HepG2 (cell line): ENCODE data around the gene CCN2. TPM values are rescaled to one million over a fixed set of nuclear protein-coding genes. Genes with fewer than 3 reads are reported as not detected.

Experiments
- ATAC-seq: fragments of 200-7000 bp; cut with Tn5 transposase; 3 replicates; pipeline ENCODE4 v1.9.1; 2020; ENCODE audit warnings: mild to moderate bottlenecking, moderate library complexity
- BruUV-seq: library from RNA; stranded (reverse); fragments of 400-500 nt; replicated peaks from 2 replicates; lab custom pipeline; 2021; lab: Mats Ljungman, UMichigan
- CTCF ChIA-PET: fragments of 300-600 bp; formaldehyde crosslinking; extraction: SDS; loops from one replicate; lab custom pipeline; 2021; ENCODE audit warnings: low total read pairs, inconsistent platforms, low intra/inter-chr PET ratio; lab: Yijun Ruan, JAX
- POLR2A ChIA-PET: fragments of 350-600 bp; sonication (Branson Sonifier 250); formaldehyde crosslinking; loops from one replicate; lab custom pipeline; 2020; ENCODE audit warnings: antibody characterized with exemption, inconsistent platforms; lab: Yijun Ruan, JAX
- DNase-seq: peaks from one replicate; pipeline ENCODE4 v3.0.0-alpha.2; 2015; ENCODE audit warnings: low spot score
- FAIRE-seq: peaks from 3 replicates; lab custom pipeline; 2011; peaks lifted over from hg19 to GRCh38; lab: Jason Lieb, UNC
- H2AFZ ChIP-seq: one replicate; pipeline ENCODE4 v1.6.1; 2011; ENCODE audit warnings: low read length, inconsistent platforms
- H3K27ac ChIP-seq: fragments of 300-600 bp; 3 replicates; pipeline ENCODE4 v1.8.0; 2011; ENCODE audit warnings: mixed run types, mild to moderate bottlenecking, mixed read lengths, low read length, inconsistent platforms; ENCODE audit not compliant: insufficient read depth; ENCODE audit errors: extremely low read length
- H3K27me3 ChIP-seq, 2 experiments: fragments of 200-600 bp in 1 of 2; 2 replicates in 1 of 2; 3 replicates in 1 of 2; pipeline versions ENCODE4 v1.6.0 to v1.8.0; 2011; ENCODE audit warnings: low read length in 2 of 2, mild to moderate bottlenecking in 2 of 2, moderate library complexity in 2 of 2, inconsistent platforms in 1 of 2; ENCODE audit not compliant: insufficient read depth in 2 of 2, control insufficient read depth in 1 of 2
- H3K36me3 ChIP-seq, 2 experiments: fragments of 200-600 bp in 1 of 2; replicated peaks in 1 of 2; 2 replicates in 1 of 2; 3 replicates in 1 of 2; pipeline versions ENCODE4 v1.5.1 to v1.8.0; 2011; ENCODE audit warnings: low read length in 2 of 2, inconsistent platforms in 1 of 2; ENCODE audit not compliant: insufficient read depth in 2 of 2, control insufficient read depth in 1 of 2
- H3K4me1 ChIP-seq: 2 replicates; pipeline ENCODE4 v1.5.1; 2012; ENCODE audit warnings: low read length, inconsistent platforms; ENCODE audit not compliant: insufficient read depth
- H3K4me2 ChIP-seq: 2 replicates; pipeline ENCODE4 v1.6.0; 2011; ENCODE audit warnings: low read depth, low read length, inconsistent platforms
- H3K4me3 ChIP-seq, 3 experiments: fragments of 200-600 bp in 1 of 3; sonication (generic), shearing (Covaris generic) in 1 of 3; replicated peaks in 1 of 3; 2 replicates each; pipeline ENCODE4 v1.5.1; 2011 to 2016; ENCODE audit warnings: low read length in 3 of 3, inconsistent platforms in 2 of 3, low read depth in 2 of 3, mild to moderate bottlenecking in 2 of 3, control low read depth in 1 of 3, mixed read lengths in 1 of 3; ENCODE audit not compliant: insufficient read depth in 1 of 3
- H3K79me2 ChIP-seq: one replicate; pipeline ENCODE4 v1.6.1; 2011; ENCODE audit warnings: low read length, inconsistent platforms; ENCODE audit not compliant: insufficient read depth
- H3K9ac ChIP-seq: 2 replicates; pipeline ENCODE4 v1.6.0; 2011; ENCODE audit warnings: mild to moderate bottlenecking, low read depth, low read length, inconsistent platforms; ENCODE audit not compliant: insufficient read depth
- H3K9me3 ChIP-seq: 2 replicates; pipeline ENCODE4 v1.5.1; 2012; ENCODE audit warnings: mild to moderate bottlenecking, low read length
- H4K20me1 ChIP-seq: 2 replicates; pipeline ENCODE4 v1.6.0; 2011; ENCODE audit warnings: inconsistent platforms, mild to moderate bottlenecking, low read length, moderate library complexity; ENCODE audit not compliant: insufficient read depth
- FOXA3 ChIP-seq: IDR thresholded peaks from 2 replicates; pipeline ENCODE4 v1.6.1; 2016; ENCODE audit warnings: missing genetic modification reagents, missing compliant biosample characterization
- ISL2 ChIP-seq: sonication (generic); formaldehyde crosslinking; IDR thresholded peaks from 2 replicates; pipeline ENCODE4 v1.5.0; 2020; ENCODE audit warnings: missing genetic modification reagents
- KLF12 ChIP-seq: sonication (generic); formaldehyde crosslinking; IDR thresholded peaks from 2 replicates; pipeline ENCODE4 v1.4.0; 2020; ENCODE audit warnings: missing genetic modification reagents, borderline replicate concordance
- MEIS2 ChIP-seq: sonication (generic); formaldehyde crosslinking; IDR thresholded peaks from 2 replicates; pipeline ENCODE4 v1.9.0; 2021; ENCODE audit warnings: mild to moderate bottlenecking, missing genetic modification reagents
- MTF1 ChIP-seq: sonication (generic); formaldehyde crosslinking; IDR thresholded peaks from 2 replicates; pipeline ENCODE4 v1.5.0; 2020; ENCODE audit warnings: missing genetic modification reagents
- NKX3-1 ChIP-seq: sonication (generic); formaldehyde crosslinking; IDR thresholded peaks from 2 replicates; pipeline ENCODE4 v1.5.0; 2020; ENCODE audit warnings: missing genetic modification reagents
- NR2F1 ChIP-seq, 2 experiments: fragments of 450-650 bp in 1 of 2; formaldehyde crosslinking in 1 of 2; IDR thresholded peaks; 2 replicates each; pipeline versions ENCODE4 v1.5.0 to v1.6.1; 2016 to 2020; ENCODE audit warnings: mild to moderate bottlenecking in 1 of 2, missing compliant biosample characterization in 1 of 2, missing genetic modification reagents in 1 of 2, moderate library complexity in 1 of 2
- PAWR ChIP-seq: sonication (generic); formaldehyde crosslinking; IDR thresholded peaks from 2 replicates; pipeline ENCODE4 v1.4.0; 2020; ENCODE audit warnings: missing genetic modification reagents, mild to moderate bottlenecking, borderline replicate concordance
- SOX13 ChIP-seq, 3 experiments: fragments of 450-650 bp in 1 of 3; sonication (generic) in 1 of 3; formaldehyde crosslinking in 1 of 3; IDR thresholded peaks in 2 of 3; conservative IDR thresholded peaks in 1 of 3; 2 replicates each; pipeline versions ENCODE4 v1.5.0 to v1.6.1; 2016 to 2020; ENCODE audit warnings: antibody characterized with exemption in 1 of 3, mild to moderate bottlenecking in 1 of 3, missing compliant biosample characterization in 1 of 3, missing genetic modification reagents in 1 of 3, moderate library complexity in 1 of 3
- STAG1 ChIP-seq: sonication (generic); formaldehyde crosslinking; IDR thresholded peaks from 2 replicates; pipeline ENCODE4 v1.4.0; 2020; ENCODE audit warnings: missing genetic modification reagents
- ZMYM3 ChIP-seq: sonication (generic); formaldehyde crosslinking; IDR thresholded peaks from 2 replicates; pipeline ENCODE4 v1.5.1; 2020; ENCODE audit warnings: mild to moderate bottlenecking, missing genetic modification reagents
- ZNF263 ChIP-seq: sonication (generic); formaldehyde crosslinking; IDR thresholded peaks from 2 replicates; pipeline ENCODE4 v1.4.0; 2020; ENCODE audit warnings: missing genetic modification reagents
- ZNF644 ChIP-seq: IDR thresholded peaks from 2 replicates; pipeline ENCODE4 v1.6.1; 2016; ENCODE audit warnings: low read depth
- WGBS: methylation state at CpG from one replicate; pipeline ENCODE4 v1.1.6; 2017; ENCODE audit warnings: low lambda C conversion rate; 5-methylcytosine and 5-hydroxymethylcytosine counted together
- in situ Hi-C: cut with HindIII; loops from 2 replicates; pipeline ENCODE4 v1.10.0; 2017; ENCODE audit warnings: low pct_unique_long_range_greater_than_20kb; ENCODE audit not compliant: extremely low pct_ligation_motif_present
- intact Hi-C: fragments of 100-400 bp; cut with micrococcal nuclease; formaldehyde crosslinking; loops from one replicate; pipeline ENCODE4 v1.10.0; 2022; ENCODE audit not compliant: unreplicated experiment
- polyA plus RNA-seq, 8 experiments: library from polyadenylated mRNA; depleted of rRNA in 3 of 8; stranded (reverse) in 7 of 8; unstranded in 1 of 8; fragments of >200 nt; fragmentation: Illumina TruSeq in 4 of 8; extraction: Trizol in 4 of 8; gene quantifications; 2 replicates each; pipeline versions ENCODE4 v1.2.1 to v1.2.3, GENCODE V29; 2011 to 2016; ENCODE audit warnings: low read depth in 4 of 8, missing spikeins in 1 of 8, mixed read lengths in 1 of 8; ENCODE audit not compliant: insufficient read depth in 1 of 8
- total RNA-seq, 5 experiments: library from RNA; depleted of rRNA; stranded (reverse); fragments of >200 nt; fragmentation: Illumina TruSeq; extraction: Trizol; gene quantifications; 2 replicates each; pipeline ENCODE4 v1.2.3, GENCODE V29; 2016; ENCODE audit warnings: low read depth in 1 of 5
- TF ChIP-seq, protein P1 (sequence below): sonication (generic); formaldehyde crosslinking; IDR thresholded peaks from 2 replicates; pipeline ENCODE4 v1.5.1; 2020; ENCODE audit warnings: mild to moderate bottlenecking, missing genetic modification reagents, moderate library complexity
- TF ChIP-seq, protein P2 (sequence below): IDR thresholded peaks from 2 replicates; pipeline ENCODE4 v1.6.1; 2016; ENCODE audit warnings: mild to moderate bottlenecking
- TF ChIP-seq, protein P3 (sequence below): IDR thresholded peaks from 2 replicates; pipeline ENCODE4 v1.6.1; 2016

CCN2 gene
- total and polyA plus RNA-seq, 2 of the 13 experiments (the other 11 are each of a cell fraction or from before 2014, with no cell fraction given): 34.7 to 316 TPM

DNA sequence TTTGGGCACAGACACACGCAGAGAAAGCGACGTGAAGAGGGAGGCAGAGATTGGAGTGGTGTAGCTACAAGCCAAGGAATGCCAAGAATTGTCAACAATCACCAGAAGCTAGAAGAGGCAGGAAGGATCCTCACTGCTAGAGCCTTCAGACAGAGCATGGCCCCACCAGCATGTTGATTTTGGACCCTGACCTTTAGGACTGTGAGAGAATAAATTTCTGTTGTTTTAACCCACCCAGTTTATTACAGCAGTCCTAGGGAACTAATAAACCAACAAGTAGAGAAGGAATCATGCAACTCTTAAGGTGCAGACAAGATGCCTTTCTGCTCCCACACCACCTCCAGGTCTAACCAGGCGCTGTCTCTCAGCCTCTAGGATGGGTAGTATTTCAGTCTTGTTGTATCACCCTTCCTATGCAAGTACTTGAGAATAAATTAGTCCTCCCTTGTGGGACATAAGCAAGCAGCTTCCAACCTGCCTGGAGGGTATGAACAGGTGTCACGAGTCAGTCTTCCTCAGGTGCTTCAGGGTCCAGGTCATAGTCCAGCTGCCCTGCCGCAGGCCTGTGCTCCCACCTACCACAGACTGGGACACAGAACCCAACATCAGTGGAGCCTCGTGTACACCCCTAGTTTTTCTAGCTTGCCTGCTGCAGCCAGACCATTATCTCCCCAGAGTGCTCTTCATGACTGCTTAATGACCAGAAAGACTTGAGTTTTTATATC is 46.4 kb upstream of the CCN2 start:
- H3K27ac ChIP-seq: peak overlapping the region; percentile 29
- intact Hi-C loops: no loop called here
- H3K27me3 ChIP-seq: no peaks in the 10 kb centered on the region
- ATAC-seq (peak; percentile 83), DNase-seq (peak; percentile 37), FAIRE-seq (no peak)
- H3K9me3 ChIP-seq: peaks cover 10% of the 10 kb centered on the region
- H3K36me3 ChIP-seq: no peaks in the 10 kb centered on the region
- H4K20me1 ChIP-seq: no peaks in the 10 kb centered on the region
- no peaks in the 10 kb centered on the region for H3K79me2 ChIP-seq
- BruUV-seq: TSS peak; percentile 77
- H3K4me1 ChIP-seq: peaks cover 25% of the 10 kb centered on the region
- ChIA-PET CTCF (no interaction called here), POLR2A (interaction anchor here (1.1 to 2.9 kb wide), 8 partner anchors 9 to 48 kb away, joined by 3 to 22 read pairs (median 4); partner anchors contain the start of gene CCN2)
- no peak overlapping the region for H2AFZ ChIP-seq
- 0 out of 6 replicates have a peak overlapping the region, but pooled peaks of 1 of the 3 experiments have one; percentile 13 for H3K4me3 ChIP-seq
- H3K4me2 ChIP-seq: peak overlapping the region; percentile 52
- in situ Hi-C loops: no loop called here
- WGBS: 76% methylated on average over 5 of the region's 7 CpGs
- H3K9ac ChIP-seq: peak overlapping the region; percentile 32; the same call in 1 of the 2 replicates
- 0 out of 2 replicates have a peak, but pooled peaks have one; percentile 36 for TF ChIP-seq KLF12
- TF ChIP-seq ZMYM3 (CRISPR knock-in tag): peak; percentile 38; the same call in 1 of the 2 replicates
- TF ChIP-seq, protein P1, sequence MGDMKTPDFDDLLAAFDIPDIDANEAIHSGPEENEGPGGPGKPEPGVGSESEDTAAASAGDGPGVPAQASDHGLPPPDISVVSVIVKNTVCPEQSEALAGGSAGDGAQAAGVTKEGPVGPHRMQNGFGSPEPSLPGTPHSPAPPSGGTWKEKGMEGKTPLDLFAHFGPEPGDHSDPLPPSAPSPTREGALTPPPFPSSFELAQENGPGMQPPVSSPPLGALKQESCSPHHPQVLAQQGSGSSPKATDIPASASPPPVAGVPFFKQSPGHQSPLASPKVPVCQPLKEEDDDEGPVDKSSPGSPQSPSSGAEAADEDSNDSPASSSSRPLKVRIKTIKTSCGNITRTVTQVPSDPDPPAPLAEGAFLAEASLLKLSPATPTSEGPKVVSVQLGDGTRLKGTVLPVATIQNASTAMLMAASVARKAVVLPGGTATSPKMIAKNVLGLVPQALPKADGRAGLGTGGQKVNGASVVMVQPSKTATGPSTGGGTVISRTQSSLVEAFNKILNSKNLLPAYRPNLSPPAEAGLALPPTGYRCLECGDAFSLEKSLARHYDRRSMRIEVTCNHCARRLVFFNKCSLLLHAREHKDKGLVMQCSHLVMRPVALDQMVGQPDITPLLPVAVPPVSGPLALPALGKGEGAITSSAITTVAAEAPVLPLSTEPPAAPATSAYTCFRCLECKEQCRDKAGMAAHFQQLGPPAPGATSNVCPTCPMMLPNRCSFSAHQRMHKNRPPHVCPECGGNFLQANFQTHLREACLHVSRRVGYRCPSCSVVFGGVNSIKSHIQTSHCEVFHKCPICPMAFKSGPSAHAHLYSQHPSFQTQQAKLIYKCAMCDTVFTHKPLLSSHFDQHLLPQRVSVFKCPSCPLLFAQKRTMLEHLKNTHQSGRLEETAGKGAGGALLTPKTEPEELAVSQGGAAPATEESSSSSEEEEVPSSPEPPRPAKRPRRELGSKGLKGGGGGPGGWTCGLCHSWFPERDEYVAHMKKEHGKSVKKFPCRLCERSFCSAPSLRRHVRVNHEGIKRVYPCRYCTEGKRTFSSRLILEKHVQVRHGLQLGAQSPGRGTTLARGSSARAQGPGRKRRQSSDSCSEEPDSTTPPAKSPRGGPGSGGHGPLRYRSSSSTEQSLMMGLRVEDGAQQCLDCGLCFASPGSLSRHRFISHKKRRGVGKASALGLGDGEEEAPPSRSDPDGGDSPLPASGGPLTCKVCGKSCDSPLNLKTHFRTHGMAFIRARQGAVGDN (CRISPR knock-in tag): peak; percentile 67
- TF ChIP-seq NKX3-1 (CRISPR knock-in tag): 0 out of 2 replicates have a peak, but pooled peaks have one; percentile 33
- no peak; the same call in 1 of the 2 replicates for TF ChIP-seq ZNF644 (CRISPR knock-in tag)
- peak; percentile 50; the same call in 1 of the 2 replicates for TF ChIP-seq ZNF263 (CRISPR knock-in tag)
- 0 out of 2 replicates have a peak, but pooled peaks have one; percentile 28 for TF ChIP-seq MEIS2 (CRISPR knock-in tag)
- no peak for TF ChIP-seq PAWR (CRISPR knock-in tag)
- TF ChIP-seq STAG1: no peak
- TF ChIP-seq, protein P2, sequence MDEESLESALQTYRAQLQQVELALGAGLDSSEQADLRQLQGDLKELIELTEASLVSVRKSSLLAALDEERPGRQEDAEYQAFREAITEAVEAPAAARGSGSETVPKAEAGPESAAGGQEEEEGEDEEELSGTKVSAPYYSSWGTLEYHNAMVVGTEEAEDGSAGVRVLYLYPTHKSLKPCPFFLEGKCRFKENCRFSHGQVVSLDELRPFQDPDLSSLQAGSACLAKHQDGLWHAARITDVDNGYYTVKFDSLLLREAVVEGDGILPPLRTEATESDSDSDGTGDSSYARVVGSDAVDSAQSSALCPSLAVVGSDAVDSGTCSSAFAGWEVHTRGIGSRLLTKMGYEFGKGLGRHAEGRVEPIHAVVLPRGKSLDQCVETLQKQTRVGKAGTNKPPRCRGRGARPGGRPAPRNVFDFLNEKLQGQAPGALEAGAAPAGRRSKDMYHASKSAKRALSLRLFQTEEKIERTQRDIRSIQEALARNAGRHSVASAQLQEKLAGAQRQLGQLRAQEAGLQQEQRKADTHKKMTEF (CRISPR knock-in tag): 0 out of 2 replicates have a peak, but pooled peaks have one; percentile 19
- TF ChIP-seq, protein P3, sequence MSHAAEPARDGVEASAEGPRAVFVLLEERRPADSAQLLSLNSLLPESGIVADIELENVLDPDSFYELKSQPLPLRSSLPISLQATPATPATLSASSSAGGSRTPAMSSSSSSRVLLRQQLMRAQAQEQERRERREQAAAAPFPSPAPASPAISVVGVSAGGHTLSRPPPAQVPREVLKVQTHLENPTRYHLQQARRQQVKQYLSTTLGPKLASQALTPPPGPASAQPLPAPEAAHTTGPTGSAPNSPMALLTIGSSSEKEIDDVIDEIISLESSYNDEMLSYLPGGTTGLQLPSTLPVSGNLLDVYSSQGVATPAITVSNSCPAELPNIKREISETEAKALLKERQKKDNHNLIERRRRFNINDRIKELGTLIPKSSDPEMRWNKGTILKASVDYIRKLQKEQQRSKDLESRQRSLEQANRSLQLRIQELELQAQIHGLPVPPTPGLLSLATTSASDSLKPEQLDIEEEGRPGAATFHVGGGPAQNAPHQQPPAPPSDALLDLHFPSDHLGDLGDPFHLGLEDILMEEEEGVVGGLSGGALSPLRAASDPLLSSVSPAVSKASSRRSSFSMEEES: peak; percentile 38; the same call in 1 of the 2 replicates
- peak; percentile 11; the same call in 1 of the 2 replicates for TF ChIP-seq FOXA3 (CRISPR knock-in tag)
- TF ChIP-seq MTF1 (CRISPR knock-in tag): no peak
- 0 out of 2 replicates have a peak, but pooled peaks have one; percentile 24 for TF ChIP-seq ISL2
- no peak for TF ChIP-seq SOX13 (IDR thresholded peaks at IDR 0.05)
- peak in 1 of 2 experiments; percentile 2; a peak in 1 of 4 replicates for TF ChIP-seq SOX13 (CRISPR knock-in tag; conservative IDR thresholded peaks at IDR 0.05 in 1 of 2, IDR thresholded peaks at IDR 0.05 in 1 of 2)
- TF ChIP-seq NR2F1 (CRISPR knock-in tag; IDR thresholded peaks at IDR 0.05): 0 out of 4 replicates have a peak, but pooled peaks of 1 of the 2 experiments have one; percentile 14
